Tibial nerve (tissue), 4 donors: ENCODE measurements around the gene ETV6. TPM values are rescaled to one million over a fixed set of nuclear protein-coding genes. Genes with fewer than 3 reads are reported as not detected.

Experiments
- DNase-seq, 2 donors: peaks; one replicate each; pipeline ENCODE4 v3.0.0-alpha.2; 2019; ENCODE audit warnings: low spot score in 2 of 2
- H3K27ac ChIP-seq, 4 donors: fragments of 200-600 bp; sonication (generic) in 3 of 4; one replicate each; pipeline ENCODE4 v1.5.1; 2017 to 2019; ENCODE audit warnings: mild to moderate bottlenecking in 1 of 4
- H3K27me3 ChIP-seq, 2 donors: fragments of 200-600 bp; sonication (generic) in 1 of 2; one replicate each; pipeline versions ENCODE4 v1.5.1 to v1.6.0; 2017 to 2019
- H3K36me3 ChIP-seq, 3 donors: fragments of 200-600 bp; sonication (generic); one replicate each; pipeline ENCODE4 v1.5.1; 2018 to 2019
- H3K4me1 ChIP-seq, 4 donors: fragments of 200-600 bp; sonication (generic) in 3 of 4; one replicate each; pipeline ENCODE4 v1.5.1; 2017 to 2019
- H3K4me3 ChIP-seq, 4 donors: fragments of 200-600 bp; sonication (generic) in 3 of 4; one replicate each; pipeline ENCODE4 v1.5.1; 2017 to 2019; ENCODE audit warnings: mild to moderate bottlenecking in 1 of 4, moderate library complexity in 1 of 4
- H3K9me3 ChIP-seq, 4 donors: fragments of 200-600 bp; sonication (generic) in 3 of 4; one replicate each; pipeline ENCODE4 v1.5.1; 2017 to 2019
- EP300 ChIP-seq, 2 donors: sonication (generic); formaldehyde crosslinking; IDR thresholded peaks; one replicate each; pipeline ENCODE4 v1.6.1; 2017; ENCODE audit warnings: antibody characterized with exemption in 2 of 2, mild to moderate bottlenecking in 1 of 2
- POLR2A ChIP-seq, 2 donors: fragments of 450-650 bp; IDR thresholded peaks; one replicate each; pipeline ENCODE4 v1.6.1; 2017; ENCODE audit warnings: antibody characterized with exemption in 2 of 2, mild to moderate bottlenecking in 2 of 2, moderate library complexity in 2 of 2
- WGBS, 2 donors: methylation state at CpG; one replicate each; pipeline ENCODE4 v1.1.5; 2018; 5-methylcytosine and 5-hydroxymethylcytosine counted together
- total RNA-seq, 4 donors: library from RNA; depleted of rRNA; stranded (reverse); fragments of >200 nt; gene quantifications; one replicate each; pipeline ENCODE4 v1.1.0, GENCODE V29; 2016
- TF ChIP-seq, protein P1 (sequence below), 5 experiments: fragments of 200-600 bp in 3 of 5; fragments of 450-650 bp in 2 of 5; sonication (generic) in 3 of 5; IDR thresholded peaks; one replicate each; pipeline ENCODE4 v1.5.1; 2016 to 2019; ENCODE audit warnings: antibody characterized with exemption in 5 of 5, mild to moderate bottlenecking in 3 of 5, moderate library complexity in 2 of 5

The ETV6 gene
- total RNA-seq, 4 donors from 2014 or later = 6.7 to 14.1 (median 8.3) TPM

DNA sequence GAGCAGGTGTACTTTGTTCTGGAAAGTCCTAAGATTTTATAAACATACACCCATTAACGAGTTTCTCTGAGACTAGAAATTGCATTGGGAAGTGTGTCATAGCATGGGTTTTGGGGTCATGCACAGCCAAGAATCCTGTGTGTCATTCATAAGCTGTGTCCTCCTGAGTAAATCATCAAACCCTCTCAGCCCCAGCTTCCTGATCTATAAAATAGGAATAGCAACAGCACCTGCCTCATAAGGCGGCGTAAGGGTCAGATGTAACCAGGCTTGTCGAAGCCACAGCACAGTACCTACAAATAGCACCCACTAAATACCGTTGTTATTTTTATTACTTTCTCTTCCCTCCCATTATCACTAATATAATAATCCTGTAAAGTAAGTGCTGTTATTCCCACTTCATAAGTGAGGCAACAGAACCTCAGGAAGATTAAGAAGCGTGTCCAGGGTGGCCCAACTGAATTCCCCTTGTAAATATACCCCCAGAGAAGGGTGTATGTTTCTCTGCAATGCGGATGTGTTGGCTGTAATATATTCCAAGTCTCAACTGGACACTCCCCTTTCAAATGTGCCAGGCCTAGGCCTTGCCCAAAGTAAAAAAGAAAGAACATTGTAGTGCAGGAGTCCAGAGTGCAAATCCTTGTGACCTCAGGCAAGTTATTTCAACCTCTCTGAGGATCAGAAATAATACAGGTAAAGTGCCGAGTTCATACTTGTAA lies 233.0 kb downstream of the ETV6 start:
- WGBS, 2 donors = 83 to 87% methylated on average over 8 of the region's 8 CpGs
- H3K9me3 ChIP-seq = no peaks in the 10 kb centered on the region
- DNase-seq = no peak
- peaks cover 0 to 44% (median 17%) of the 10 kb centered on the region in 4 donors for H3K4me1 ChIP-seq
- H3K27ac ChIP-seq = peak overlapping the region in 1 of 4 donors; percentile 14
- no peaks in the 10 kb centered on the region for H3K27me3 ChIP-seq
- H3K36me3 ChIP-seq = peaks cover 0 to 41% (median 0%) of the 10 kb centered on the region in 3 donors
- no peak overlapping the region for H3K4me3 ChIP-seq
- TF ChIP-seq, protein P1, sequence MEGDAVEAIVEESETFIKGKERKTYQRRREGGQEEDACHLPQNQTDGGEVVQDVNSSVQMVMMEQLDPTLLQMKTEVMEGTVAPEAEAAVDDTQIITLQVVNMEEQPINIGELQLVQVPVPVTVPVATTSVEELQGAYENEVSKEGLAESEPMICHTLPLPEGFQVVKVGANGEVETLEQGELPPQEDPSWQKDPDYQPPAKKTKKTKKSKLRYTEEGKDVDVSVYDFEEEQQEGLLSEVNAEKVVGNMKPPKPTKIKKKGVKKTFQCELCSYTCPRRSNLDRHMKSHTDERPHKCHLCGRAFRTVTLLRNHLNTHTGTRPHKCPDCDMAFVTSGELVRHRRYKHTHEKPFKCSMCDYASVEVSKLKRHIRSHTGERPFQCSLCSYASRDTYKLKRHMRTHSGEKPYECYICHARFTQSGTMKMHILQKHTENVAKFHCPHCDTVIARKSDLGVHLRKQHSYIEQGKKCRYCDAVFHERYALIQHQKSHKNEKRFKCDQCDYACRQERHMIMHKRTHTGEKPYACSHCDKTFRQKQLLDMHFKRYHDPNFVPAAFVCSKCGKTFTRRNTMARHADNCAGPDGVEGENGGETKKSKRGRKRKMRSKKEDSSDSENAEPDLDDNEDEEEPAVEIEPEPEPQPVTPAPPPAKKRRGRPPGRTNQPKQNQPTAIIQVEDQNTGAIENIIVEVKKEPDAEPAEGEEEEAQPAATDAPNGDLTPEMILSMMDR (IDR thresholded peaks at IDR 0.05) = no peak
- TF ChIP-seq EP300 (IDR thresholded peaks at IDR 0.05) (no peak), POLR2A (IDR thresholded peaks at IDR 0.05) (no peak)

DNA sequence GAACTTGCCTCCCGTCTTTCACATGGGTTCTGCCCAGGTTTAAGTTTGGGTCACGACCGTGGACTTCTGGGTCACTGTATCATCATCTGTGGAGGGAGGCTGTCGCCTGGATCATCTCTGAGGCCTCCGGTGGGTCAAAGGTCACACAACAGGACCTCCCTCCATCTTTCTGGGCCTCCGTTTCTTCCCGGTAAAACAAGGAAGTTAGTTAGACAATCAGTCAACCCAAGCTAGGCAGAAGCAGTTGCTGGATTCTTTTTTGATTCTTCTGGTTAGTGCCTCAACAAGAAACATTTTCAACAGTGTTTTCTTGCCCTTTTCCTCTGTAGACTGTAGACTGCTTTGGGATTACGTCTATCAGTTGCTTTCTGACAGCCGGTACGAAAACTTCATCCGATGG lies 234.6 kb downstream of the ETV6 start:
- 73 to 79% methylated on average over 11 of the region's 11 CpGs for WGBS, 2 donors

DNA sequence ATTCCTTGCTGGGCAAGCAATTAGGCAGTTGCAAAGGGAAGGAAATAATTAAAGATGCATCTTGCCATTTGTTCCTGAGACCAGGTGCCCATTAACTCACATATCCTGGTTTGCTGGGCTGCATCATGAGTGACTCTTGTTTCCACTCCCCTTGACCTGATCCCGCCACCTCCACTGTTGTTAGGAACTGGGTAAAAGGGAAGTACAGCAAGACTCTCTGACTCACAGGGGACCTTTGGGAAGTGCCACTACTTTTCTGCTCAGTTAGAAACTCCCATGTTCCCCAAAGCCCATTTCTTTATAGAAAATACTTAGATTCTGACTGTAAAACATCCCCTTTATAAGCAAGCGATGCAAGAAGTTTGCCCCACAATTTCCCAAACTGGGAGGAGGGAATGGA lies 235.2 kb downstream of the ETV6 start:
- DNase-seq = no peak
- peaks cover 0 to 58% (median 3%) of the 10 kb centered on the region in 3 donors for H3K36me3 ChIP-seq
- 78% methylated on average over 2 of the region's 2 CpGs for WGBS, 2 donors
- H3K9me3 ChIP-seq = no peaks in the 10 kb centered on the region
- peaks cover 0 to 24% (median 12%) of the 10 kb centered on the region in 4 donors for H3K4me1 ChIP-seq
- no peaks in the 10 kb centered on the region for H3K27me3 ChIP-seq
- no peak overlapping the region for H3K4me3 ChIP-seq
- H3K27ac ChIP-seq = peak overlapping the region in 3 of 4 donors; percentile 25 to 56 (median 48)
- TF ChIP-seq EP300 (IDR thresholded peaks at IDR 0.05) = peak in 1 of 2 donors; percentile 13
- TF ChIP-seq, protein P1 (IDR thresholded peaks at IDR 0.05) = no peak

More for the DNA sequence above, 234.6 kb downstream of the ETV6 start:
- TF ChIP-seq POLR2A (IDR thresholded peaks at IDR 0.05) = no peak
- TF ChIP-seq, protein P1 (IDR thresholded peaks at IDR 0.05) = no peak
- TF ChIP-seq EP300 (IDR thresholded peaks at IDR 0.05) = no peak
- DNase-seq = no peak
- Histone ChIP-seq H3K9me3 (no peaks in the 10 kb centered on the region), H3K27ac (peak overlapping the region in 2 of 4 donors; percentile 48 to 56), H3K36me3 (peaks cover 0 to 54% (median 3%) of the 10 kb centered on the region in 3 donors), H3K4me1 (peaks cover 0 to 29% (median 12%) of the 10 kb centered on the region in 4 donors), H3K27me3 (no peaks in the 10 kb centered on the region), H3K4me3 (no peak overlapping the region)

DNA sequence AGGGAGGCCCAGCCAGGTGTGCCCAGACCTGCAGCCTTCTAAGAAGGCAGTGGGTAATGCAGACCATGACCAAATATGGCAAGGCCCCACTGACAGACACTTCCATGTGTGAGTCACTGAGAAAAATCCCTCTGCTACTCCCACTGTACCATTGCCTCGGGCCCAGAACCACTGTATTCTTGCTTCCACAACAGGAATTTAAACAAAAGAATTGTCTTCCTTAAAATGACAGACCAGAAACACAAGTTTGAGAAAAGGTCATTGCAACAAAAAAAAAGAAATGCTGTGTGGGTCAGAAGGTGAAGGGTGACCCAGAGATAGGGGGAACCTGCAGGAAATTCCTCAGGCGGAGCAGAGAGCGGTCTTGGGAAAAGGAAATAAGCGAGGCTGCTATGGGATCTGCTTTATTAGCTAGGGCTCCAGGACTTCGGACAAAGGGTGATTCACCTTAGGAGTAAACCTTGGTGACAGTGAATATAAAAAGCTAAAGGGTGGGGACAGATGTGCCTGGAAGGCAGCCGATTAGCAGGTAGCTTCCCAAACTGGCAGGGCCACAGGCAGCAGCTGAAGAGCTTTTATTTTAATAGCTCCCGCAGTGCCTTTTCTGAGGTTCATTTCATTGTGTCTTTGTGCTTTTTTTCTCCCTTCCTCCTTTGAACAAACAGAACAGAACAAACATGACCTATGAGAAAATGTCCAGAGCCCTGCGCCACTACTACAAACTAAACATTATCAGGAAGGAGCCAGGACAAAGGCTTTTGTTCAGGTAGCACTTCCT lies 236.0 kb downstream of the ETV6 start:
- Histone ChIP-seq H3K27ac (peak overlapping the region in 3 of 4 donors; percentile 25 to 54 (median 48)), H3K9me3 (no peaks in the 10 kb centered on the region), H3K36me3 (peaks cover 0 to 64% (median 3%) of the 10 kb centered on the region in 3 donors), H3K4me3 (no peak overlapping the region), H3K4me1 (peaks cover 0 to 18% (median 10%) of the 10 kb centered on the region in 4 donors), H3K27me3 (no peaks in the 10 kb centered on the region)
- DNase-seq = no peak
- WGBS, 2 donors = 73 to 74% methylated on average over 8 of the region's 8 CpGs
- no peak for TF ChIP-seq EP300 (IDR thresholded peaks at IDR 0.05)

DNA sequence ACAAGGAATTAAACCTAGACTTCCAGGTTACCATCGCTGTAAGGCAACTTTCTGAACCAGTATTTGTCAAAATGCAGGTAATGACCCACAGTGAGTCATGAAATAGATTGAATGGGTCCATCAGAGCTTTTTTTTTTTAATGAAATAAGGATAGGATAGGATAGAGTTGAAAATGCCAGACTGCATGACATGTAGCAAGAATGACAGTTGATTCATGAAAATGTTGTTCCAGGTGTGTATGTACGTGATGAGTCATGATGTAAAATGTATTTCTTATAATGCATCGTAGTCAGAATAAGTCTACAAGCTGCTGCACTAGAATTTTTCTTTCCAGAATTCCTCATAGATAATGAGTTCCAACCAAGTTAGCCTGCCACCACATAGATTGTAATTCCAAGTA lies 236.9 kb downstream of the ETV6 start:
- Histone ChIP-seq H3K27me3 (no peaks in the 10 kb centered on the region), H3K9me3 (no peaks in the 10 kb centered on the region), H3K27ac (peak overlapping the region in 1 of 4 donors; percentile 25), H3K4me1 (peaks cover 0 to 19% (median 10%) of the 10 kb centered on the region in 4 donors), H3K4me3 (no peak overlapping the region), H3K36me3 (peaks cover 0 to 69% (median 3%) of the 10 kb centered on the region in 3 donors)
- TF ChIP-seq EP300 (IDR thresholded peaks at IDR 0.05) (no peak), POLR2A (IDR thresholded peaks at IDR 0.05) (no peak)
- TF ChIP-seq, protein P1 (IDR thresholded peaks at IDR 0.05) = no peak
- DNase-seq = no peak
- 94 to 99% methylated on average over 3 of the region's 3 CpGs for WGBS, 2 donors
